Upper lobe of left lung (tissue), 4 donors: ENCODE results near the gene PRKAB1.

Source experiments
- CTCF ChIP-seq, 6 experiments: fragments of 450-650 bp in 4 of 6; fragments of 200-600 bp in 2 of 6; sonication (generic) in 2 of 6; IDR thresholded peaks; one replicate each; pipeline ENCODE4 v1.5.1; 2016 to 2019; ENCODE audit warnings: antibody characterized with exemption in 6 of 6
- EP300 ChIP-seq, 4 donors: sonication (generic); formaldehyde crosslinking; IDR thresholded peaks; one replicate each; pipeline ENCODE4 v1.5.1; 2017; ENCODE audit warnings: antibody characterized with exemption in 4 of 4, control low read depth in 2 of 4
- POLR2A ChIP-seq, 4 donors: fragments of 450-650 bp; IDR thresholded peaks; one replicate each; pipeline ENCODE4 v1.5.1; 2016 to 2017; ENCODE audit warnings: antibody characterized with exemption in 4 of 4, mild to moderate bottlenecking in 2 of 4

GRCh38 chr12:119686776-119687175 is 18.8 kb downstream of the PRKAB1 start:
- TF ChIP-seq CTCF (IDR thresholded peaks at IDR 0.05) = no peak
- TF ChIP-seq POLR2A (IDR thresholded peaks at IDR 0.05) = no peak
- TF ChIP-seq EP300 (IDR thresholded peaks at IDR 0.05) = no peak
